ENCODE data around the gene CLBA1.

The CLBA1 gene

GRCh38 chr14:105006831-105007592 is 21.4 kb downstream of the CLBA1 start:
- Histone ChIP-seq H3K27ac (replicated peaks) (no peak overlapping the region), H3K4me3 (replicated peaks; ENCODE audit: insufficient read depth, low read length) (no peak overlapping the region), H3K27me3 (ENCODE audit: insufficient read depth, poor library complexity, severe bottlenecking) (no peaks in the 10 kb centered on the region)
- no peak for DNase-seq (ENCODE audit: low read depth in 1 of 2, low spot score in 1 of 2)
- TF ChIP-seq, protein P1, sequence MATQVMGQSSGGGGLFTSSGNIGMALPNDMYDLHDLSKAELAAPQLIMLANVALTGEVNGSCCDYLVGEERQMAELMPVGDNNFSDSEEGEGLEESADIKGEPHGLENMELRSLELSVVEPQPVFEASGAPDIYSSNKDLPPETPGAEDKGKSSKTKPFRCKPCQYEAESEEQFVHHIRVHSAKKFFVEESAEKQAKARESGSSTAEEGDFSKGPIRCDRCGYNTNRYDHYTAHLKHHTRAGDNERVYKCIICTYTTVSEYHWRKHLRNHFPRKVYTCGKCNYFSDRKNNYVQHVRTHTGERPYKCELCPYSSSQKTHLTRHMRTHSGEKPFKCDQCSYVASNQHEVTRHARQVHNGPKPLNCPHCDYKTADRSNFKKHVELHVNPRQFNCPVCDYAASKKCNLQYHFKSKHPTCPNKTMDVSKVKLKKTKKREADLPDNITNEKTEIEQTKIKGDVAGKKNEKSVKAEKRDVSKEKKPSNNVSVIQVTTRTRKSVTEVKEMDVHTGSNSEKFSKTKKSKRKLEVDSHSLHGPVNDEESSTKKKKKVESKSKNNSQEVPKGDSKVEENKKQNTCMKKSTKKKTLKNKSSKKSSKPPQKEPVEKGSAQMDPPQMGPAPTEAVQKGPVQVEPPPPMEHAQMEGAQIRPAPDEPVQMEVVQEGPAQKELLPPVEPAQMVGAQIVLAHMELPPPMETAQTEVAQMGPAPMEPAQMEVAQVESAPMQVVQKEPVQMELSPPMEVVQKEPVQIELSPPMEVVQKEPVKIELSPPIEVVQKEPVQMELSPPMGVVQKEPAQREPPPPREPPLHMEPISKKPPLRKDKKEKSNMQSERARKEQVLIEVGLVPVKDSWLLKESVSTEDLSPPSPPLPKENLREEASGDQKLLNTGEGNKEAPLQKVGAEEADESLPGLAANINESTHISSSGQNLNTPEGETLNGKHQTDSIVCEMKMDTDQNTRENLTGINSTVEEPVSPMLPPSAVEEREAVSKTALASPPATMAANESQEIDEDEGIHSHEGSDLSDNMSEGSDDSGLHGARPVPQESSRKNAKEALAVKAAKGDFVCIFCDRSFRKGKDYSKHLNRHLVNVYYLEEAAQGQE (IDR thresholded peaks at IDR 0.05; ENCODE audit: insufficient replicate concordance, low read depth) = no peak
- TF ChIP-seq, protein P2, sequence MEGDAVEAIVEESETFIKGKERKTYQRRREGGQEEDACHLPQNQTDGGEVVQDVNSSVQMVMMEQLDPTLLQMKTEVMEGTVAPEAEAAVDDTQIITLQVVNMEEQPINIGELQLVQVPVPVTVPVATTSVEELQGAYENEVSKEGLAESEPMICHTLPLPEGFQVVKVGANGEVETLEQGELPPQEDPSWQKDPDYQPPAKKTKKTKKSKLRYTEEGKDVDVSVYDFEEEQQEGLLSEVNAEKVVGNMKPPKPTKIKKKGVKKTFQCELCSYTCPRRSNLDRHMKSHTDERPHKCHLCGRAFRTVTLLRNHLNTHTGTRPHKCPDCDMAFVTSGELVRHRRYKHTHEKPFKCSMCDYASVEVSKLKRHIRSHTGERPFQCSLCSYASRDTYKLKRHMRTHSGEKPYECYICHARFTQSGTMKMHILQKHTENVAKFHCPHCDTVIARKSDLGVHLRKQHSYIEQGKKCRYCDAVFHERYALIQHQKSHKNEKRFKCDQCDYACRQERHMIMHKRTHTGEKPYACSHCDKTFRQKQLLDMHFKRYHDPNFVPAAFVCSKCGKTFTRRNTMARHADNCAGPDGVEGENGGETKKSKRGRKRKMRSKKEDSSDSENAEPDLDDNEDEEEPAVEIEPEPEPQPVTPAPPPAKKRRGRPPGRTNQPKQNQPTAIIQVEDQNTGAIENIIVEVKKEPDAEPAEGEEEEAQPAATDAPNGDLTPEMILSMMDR (IDR thresholded peaks at IDR 0.05; ENCODE audit: insufficient read depth, low read length) = no peak
- TF ChIP-seq SPI1 (IDR thresholded peaks at IDR 0.05; ENCODE audit: borderline replicate concordance, low read depth) (no peak), POLR2AphosphoS5 (IDR thresholded peaks at IDR 0.05; ENCODE audit: low read depth) (peak; percentile 16; the same call in 1 of the 2 replicates)

DNA sequence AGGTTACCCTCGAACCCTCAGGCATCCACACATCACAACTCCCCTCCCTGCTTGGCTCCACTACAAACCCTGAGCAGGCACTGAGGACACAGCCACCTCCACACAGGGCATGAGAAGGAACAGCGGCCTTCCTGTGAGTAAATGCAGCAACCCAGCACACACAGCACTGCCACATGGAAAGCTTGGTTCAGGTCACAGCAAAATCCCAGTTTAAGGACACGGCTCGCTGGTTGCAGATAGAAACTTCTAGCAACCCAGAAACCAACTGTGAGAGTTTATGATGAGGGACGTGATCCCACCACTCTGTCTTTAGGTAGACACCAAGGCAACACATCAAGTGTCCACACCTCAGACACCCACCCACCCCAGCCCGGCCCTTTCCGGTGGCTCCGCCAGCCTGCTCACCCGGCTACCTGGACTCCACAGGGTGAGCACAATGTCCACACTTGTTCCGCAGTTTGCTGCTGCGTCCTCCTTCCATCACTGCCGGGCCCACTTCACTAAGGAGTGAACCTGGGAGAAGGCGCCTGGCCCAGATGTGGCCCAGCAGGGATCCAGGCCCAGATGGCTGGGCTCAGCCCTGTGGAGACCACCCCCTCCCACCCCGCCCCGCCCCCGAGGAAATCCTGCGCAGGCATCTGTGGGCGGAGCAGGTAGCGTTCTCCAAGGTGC is 22.1 kb downstream of the CLBA1 start:
- no peak overlapping the region for H3K27ac ChIP-seq (replicated peaks)
- no peaks in the 10 kb centered on the region for H3K27me3 ChIP-seq (ENCODE audit: insufficient read depth, poor library complexity, severe bottlenecking)
- TF ChIP-seq GABPA (IDR thresholded peaks at IDR 0.05; ENCODE audit: low read depth) (no peak), SPI1 (IDR thresholded peaks at IDR 0.05; ENCODE audit: borderline replicate concordance, low read depth) (no peak), POLR2AphosphoS5 (IDR thresholded peaks at IDR 0.05; ENCODE audit: low read depth) (no peak)
- TF ChIP-seq, protein P1 (IDR thresholded peaks at IDR 0.05; ENCODE audit: insufficient replicate concordance, low read depth) = no peak
- TF ChIP-seq, protein P2 (IDR thresholded peaks at IDR 0.05; ENCODE audit: insufficient read depth, low read length) = no peak
- H3K4me3 ChIP-seq (replicated peaks; ENCODE audit: insufficient read depth, low read length) = no peak overlapping the region
- DNase-seq (ENCODE audit: low read depth in 1 of 2, low spot score in 1 of 2) = no peak

DNA sequence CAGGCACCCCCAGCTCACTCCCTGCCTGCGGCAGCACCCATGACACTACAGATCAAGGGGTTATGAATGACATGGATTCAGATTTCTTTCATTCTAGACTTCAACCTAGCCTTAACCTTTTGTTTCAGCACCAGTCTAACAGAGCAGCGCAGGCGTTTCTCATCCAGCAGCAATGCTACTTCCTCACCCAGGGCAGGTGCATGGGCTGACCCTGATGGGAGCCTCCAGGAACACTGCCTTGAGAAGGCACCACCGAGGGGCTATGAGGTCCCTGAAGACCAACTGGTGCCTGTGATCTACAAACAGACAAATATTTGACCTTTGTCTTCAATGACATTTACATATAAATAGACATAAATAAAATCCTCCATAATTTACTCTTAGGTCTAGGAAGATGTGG is 24.5 kb downstream of the CLBA1 start:
- no peak overlapping the region for H3K4me3 ChIP-seq (replicated peaks; ENCODE audit: insufficient read depth, low read length)
- no peaks in the 10 kb centered on the region for H3K27me3 ChIP-seq (ENCODE audit: insufficient read depth, poor library complexity, severe bottlenecking)
- DNase-seq (ENCODE audit: low read depth in 1 of 2, low spot score in 1 of 2) = no peak
- TF ChIP-seq, protein P1 (IDR thresholded peaks at IDR 0.05; ENCODE audit: insufficient replicate concordance, low read depth) = no peak
- TF ChIP-seq GABPA (IDR thresholded peaks at IDR 0.05; ENCODE audit: low read depth) (no peak), POLR2AphosphoS5 (IDR thresholded peaks at IDR 0.05; ENCODE audit: low read depth) (no peak), SPI1 (IDR thresholded peaks at IDR 0.05; ENCODE audit: borderline replicate concordance, low read depth) (no peak)
- TF ChIP-seq, protein P2 (IDR thresholded peaks at IDR 0.05; ENCODE audit: insufficient read depth, low read length) = no peak
- no peak overlapping the region for H3K27ac ChIP-seq (replicated peaks)

Data from HL-60 (cell line).